HepG2 (cell line): ENCODE results near the gene CPN1. TPM values are rescaled to one million over a fixed set of nuclear protein-coding genes. Genes with fewer than 3 reads are reported as not detected.

Experiments used
- ATAC-seq: fragments of 200-7000 bp; cut with Tn5 transposase; 3 replicates; pipeline ENCODE4 v1.9.1; 2020; ENCODE audit warnings: mild to moderate bottlenecking, moderate library complexity
- BruUV-seq: library from RNA; stranded (reverse); fragments of 400-500 nt; replicated peaks from 2 replicates; lab custom pipeline; 2021; lab: Mats Ljungman, UMichigan
- CTCF ChIA-PET: fragments of 300-600 bp; formaldehyde crosslinking; extraction: SDS; loops from one replicate; lab custom pipeline; 2021; ENCODE audit warnings: low total read pairs, inconsistent platforms, low intra/inter-chr PET ratio; lab: Yijun Ruan, JAX
- POLR2A ChIA-PET: fragments of 350-600 bp; sonication (Branson Sonifier 250); formaldehyde crosslinking; loops from one replicate; lab custom pipeline; 2020; ENCODE audit warnings: antibody characterized with exemption, inconsistent platforms; lab: Yijun Ruan, JAX
- DNase-seq: peaks from one replicate; pipeline ENCODE4 v3.0.0-alpha.2; 2015; ENCODE audit warnings: low spot score
- FAIRE-seq: peaks from 3 replicates; lab custom pipeline; 2011; peaks lifted over from hg19 to GRCh38; lab: Jason Lieb, UNC
- H2AFZ ChIP-seq: one replicate; pipeline ENCODE4 v1.6.1; 2011; ENCODE audit warnings: low read length, inconsistent platforms
- H3K27ac ChIP-seq: fragments of 300-600 bp; 3 replicates; pipeline ENCODE4 v1.8.0; 2011; ENCODE audit warnings: mixed run types, mild to moderate bottlenecking, mixed read lengths, low read length, inconsistent platforms; ENCODE audit not compliant: insufficient read depth; ENCODE audit errors: extremely low read length
- H3K27me3 ChIP-seq, 2 experiments: fragments of 200-600 bp in 1 of 2; 2 replicates in 1 of 2; 3 replicates in 1 of 2; pipeline versions ENCODE4 v1.6.0 to v1.8.0; 2011; ENCODE audit warnings: low read length in 2 of 2, mild to moderate bottlenecking in 2 of 2, moderate library complexity in 2 of 2, inconsistent platforms in 1 of 2; ENCODE audit not compliant: insufficient read depth in 2 of 2, control insufficient read depth in 1 of 2
- H3K36me3 ChIP-seq, 2 experiments: fragments of 200-600 bp in 1 of 2; replicated peaks in 1 of 2; 2 replicates in 1 of 2; 3 replicates in 1 of 2; pipeline versions ENCODE4 v1.5.1 to v1.8.0; 2011; ENCODE audit warnings: low read length in 2 of 2, inconsistent platforms in 1 of 2; ENCODE audit not compliant: insufficient read depth in 2 of 2, control insufficient read depth in 1 of 2
- H3K4me1 ChIP-seq: 2 replicates; pipeline ENCODE4 v1.5.1; 2012; ENCODE audit warnings: low read length, inconsistent platforms; ENCODE audit not compliant: insufficient read depth
- H3K4me2 ChIP-seq: 2 replicates; pipeline ENCODE4 v1.6.0; 2011; ENCODE audit warnings: low read depth, low read length, inconsistent platforms
- H3K4me3 ChIP-seq, 3 experiments: fragments of 200-600 bp in 1 of 3; sonication (generic), shearing (Covaris generic) in 1 of 3; replicated peaks in 1 of 3; 2 replicates each; pipeline ENCODE4 v1.5.1; 2011 to 2016; ENCODE audit warnings: low read length in 3 of 3, inconsistent platforms in 2 of 3, low read depth in 2 of 3, mild to moderate bottlenecking in 2 of 3, control low read depth in 1 of 3, mixed read lengths in 1 of 3; ENCODE audit not compliant: insufficient read depth in 1 of 3
- H3K79me2 ChIP-seq: one replicate; pipeline ENCODE4 v1.6.1; 2011; ENCODE audit warnings: low read length, inconsistent platforms; ENCODE audit not compliant: insufficient read depth
- H3K9ac ChIP-seq: 2 replicates; pipeline ENCODE4 v1.6.0; 2011; ENCODE audit warnings: mild to moderate bottlenecking, low read depth, low read length, inconsistent platforms; ENCODE audit not compliant: insufficient read depth
- H3K9me3 ChIP-seq: 2 replicates; pipeline ENCODE4 v1.5.1; 2012; ENCODE audit warnings: mild to moderate bottlenecking, low read length
- H4K20me1 ChIP-seq: 2 replicates; pipeline ENCODE4 v1.6.0; 2011; ENCODE audit warnings: inconsistent platforms, mild to moderate bottlenecking, low read length, moderate library complexity; ENCODE audit not compliant: insufficient read depth
- HNRNPL ChIP-seq: fragments of 200-400 bp; formaldehyde crosslinking; IDR thresholded peaks from 2 replicates; pipeline ENCODE4 v1.6.1; 2017; ENCODE audit warnings: mild to moderate bottlenecking, low read depth, low read length
- REXO4 ChIP-seq: sonication (generic); formaldehyde crosslinking; IDR thresholded peaks from 2 replicates; pipeline ENCODE4 v1.8.0; 2022; ENCODE audit warnings: missing genetic modification reagents, mild to moderate bottlenecking, borderline replicate concordance
- ZBTB3 ChIP-seq: sonication (generic); formaldehyde crosslinking; IDR thresholded peaks from 2 replicates; pipeline ENCODE4 v1.4.0; 2020; ENCODE audit warnings: low read depth, mild to moderate bottlenecking, moderate library complexity, missing genetic modification reagents, borderline replicate concordance
- ZNF12 ChIP-seq: sonication (generic); formaldehyde crosslinking; IDR thresholded peaks from 2 replicates; pipeline ENCODE4 v1.5.0; 2020; ENCODE audit warnings: missing genetic modification reagents
- ZNF547 ChIP-seq: sonication (generic); formaldehyde crosslinking; IDR thresholded peaks from 2 replicates; pipeline ENCODE4 v1.5.1; 2020; ENCODE audit warnings: mild to moderate bottlenecking, missing genetic modification reagents
- ZNF552 ChIP-seq: sonication (generic); formaldehyde crosslinking; IDR thresholded peaks from 2 replicates; pipeline ENCODE4 v1.9.0; 2022; ENCODE audit warnings: missing genetic modification reagents, mild to moderate bottlenecking, borderline replicate concordance
- WGBS: methylation state at CpG from one replicate; pipeline ENCODE4 v1.1.6; 2017; ENCODE audit warnings: low lambda C conversion rate; 5-methylcytosine and 5-hydroxymethylcytosine counted together
- in situ Hi-C: cut with HindIII; loops from 2 replicates; pipeline ENCODE4 v1.10.0; 2017; ENCODE audit warnings: low pct_unique_long_range_greater_than_20kb; ENCODE audit not compliant: extremely low pct_ligation_motif_present
- intact Hi-C: fragments of 100-400 bp; cut with micrococcal nuclease; formaldehyde crosslinking; loops from one replicate; pipeline ENCODE4 v1.10.0; 2022; ENCODE audit not compliant: unreplicated experiment
- polyA plus RNA-seq, 8 experiments: library from polyadenylated mRNA; depleted of rRNA in 3 of 8; stranded (reverse) in 7 of 8; unstranded in 1 of 8; fragments of >200 nt; fragmentation: Illumina TruSeq in 4 of 8; extraction: Trizol in 4 of 8; gene quantifications; 2 replicates each; pipeline versions ENCODE4 v1.2.1 to v1.2.3, GENCODE V29; 2011 to 2016; ENCODE audit warnings: low read depth in 4 of 8, missing spikeins in 1 of 8, mixed read lengths in 1 of 8; ENCODE audit not compliant: insufficient read depth in 1 of 8
- total RNA-seq, 5 experiments: library from RNA; depleted of rRNA; stranded (reverse); fragments of >200 nt; fragmentation: Illumina TruSeq; extraction: Trizol; gene quantifications; 2 replicates each; pipeline ENCODE4 v1.2.3, GENCODE V29; 2016; ENCODE audit warnings: low read depth in 1 of 5
- TF ChIP-seq, protein P1 (sequence below): sonication (generic); formaldehyde crosslinking; conservative IDR thresholded peaks from 2 replicates; pipeline ENCODE4 v1.5.0; 2020; ENCODE audit warnings: missing genetic modification reagents
- TF ChIP-seq, protein P2 (sequence below): sonication (generic); formaldehyde crosslinking; IDR thresholded peaks from 2 replicates; pipeline ENCODE4 v1.5.0; 2020; ENCODE audit warnings: mild to moderate bottlenecking, missing genetic modification reagents

The CPN1 gene
- total and polyA plus RNA-seq, 2 of the 13 experiments (the other 11 are each of a cell fraction or from before 2014, with no cell fraction given) = 17.3 to 35.1 TPM

DNA sequence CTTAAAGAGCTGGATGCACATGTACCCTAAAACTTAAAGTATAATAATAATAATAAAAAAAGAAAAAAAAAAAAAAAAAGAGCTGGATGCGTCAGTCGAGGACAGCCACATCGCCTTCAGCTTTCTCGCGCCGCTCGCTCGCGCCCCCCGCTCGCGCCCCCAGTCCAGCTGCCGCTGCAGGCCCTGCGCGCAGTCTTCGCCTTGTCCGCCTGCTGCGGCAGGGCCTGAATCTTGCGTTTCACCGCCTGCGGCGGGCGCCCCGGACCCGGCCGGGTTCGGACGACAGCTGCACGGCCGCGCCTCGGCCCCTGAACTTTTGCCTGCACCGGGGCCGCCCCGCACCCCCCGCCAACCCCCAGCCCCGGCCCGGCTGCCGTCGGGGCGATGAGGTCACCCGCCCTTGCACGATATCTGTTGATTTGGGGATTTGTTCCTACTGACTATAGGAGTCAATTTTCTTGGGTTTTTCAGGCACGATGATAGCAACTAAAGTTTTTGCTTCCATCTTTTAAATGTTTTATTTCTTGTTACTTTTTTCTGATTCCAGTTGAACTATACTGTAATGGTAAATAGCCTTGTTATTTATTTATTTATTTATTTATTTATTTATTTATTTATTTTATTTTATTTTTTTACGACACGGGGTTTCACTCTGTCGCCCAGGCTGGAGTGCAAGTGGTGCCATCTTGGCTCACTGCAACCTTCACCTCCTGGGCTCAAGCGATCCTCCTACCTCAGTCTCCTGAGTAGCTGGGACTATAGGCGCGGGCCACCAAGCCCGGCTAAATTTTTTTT lies 33.5 kb upstream of the CPN1 start (continued):
- TF ChIP-seq, protein P1, sequence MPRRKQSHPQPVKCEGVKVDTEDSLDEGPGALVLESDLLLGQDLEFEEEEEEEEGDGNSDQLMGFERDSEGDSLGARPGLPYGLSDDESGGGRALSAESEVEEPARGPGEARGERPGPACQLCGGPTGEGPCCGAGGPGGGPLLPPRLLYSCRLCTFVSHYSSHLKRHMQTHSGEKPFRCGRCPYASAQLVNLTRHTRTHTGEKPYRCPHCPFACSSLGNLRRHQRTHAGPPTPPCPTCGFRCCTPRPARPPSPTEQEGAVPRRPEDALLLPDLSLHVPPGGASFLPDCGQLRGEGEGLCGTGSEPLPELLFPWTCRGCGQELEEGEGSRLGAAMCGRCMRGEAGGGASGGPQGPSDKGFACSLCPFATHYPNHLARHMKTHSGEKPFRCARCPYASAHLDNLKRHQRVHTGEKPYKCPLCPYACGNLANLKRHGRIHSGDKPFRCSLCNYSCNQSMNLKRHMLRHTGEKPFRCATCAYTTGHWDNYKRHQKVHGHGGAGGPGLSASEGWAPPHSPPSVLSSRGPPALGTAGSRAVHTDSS (CRISPR knock-in tag) = no peak
- TF ChIP-seq, protein P2, sequence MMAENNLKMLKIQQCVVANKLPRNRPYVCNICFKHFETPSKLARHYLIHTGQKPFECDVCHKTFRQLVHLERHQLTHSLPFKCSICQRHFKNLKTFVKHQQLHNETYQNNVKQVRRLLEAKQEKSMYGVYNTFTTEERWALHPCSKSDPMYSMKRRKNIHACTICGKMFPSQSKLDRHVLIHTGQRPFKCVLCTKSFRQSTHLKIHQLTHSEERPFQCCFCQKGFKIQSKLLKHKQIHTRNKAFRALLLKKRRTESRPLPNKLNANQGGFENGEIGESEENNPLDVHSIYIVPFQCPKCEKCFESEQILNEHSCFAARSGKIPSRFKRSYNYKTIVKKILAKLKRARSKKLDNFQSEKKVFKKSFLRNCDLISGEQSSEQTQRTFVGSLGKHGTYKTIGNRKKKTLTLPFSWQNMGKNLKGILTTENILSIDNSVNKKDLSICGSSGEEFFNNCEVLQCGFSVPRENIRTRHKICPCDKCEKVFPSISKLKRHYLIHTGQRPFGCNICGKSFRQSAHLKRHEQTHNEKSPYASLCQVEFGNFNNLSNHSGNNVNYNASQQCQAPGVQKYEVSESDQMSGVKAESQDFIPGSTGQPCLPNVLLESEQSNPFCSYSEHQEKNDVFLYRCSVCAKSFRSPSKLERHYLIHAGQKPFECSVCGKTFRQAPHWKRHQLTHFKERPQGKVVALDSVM = no peak
- no peak for TF ChIP-seq ZNF547 (CRISPR knock-in tag)

DNA sequence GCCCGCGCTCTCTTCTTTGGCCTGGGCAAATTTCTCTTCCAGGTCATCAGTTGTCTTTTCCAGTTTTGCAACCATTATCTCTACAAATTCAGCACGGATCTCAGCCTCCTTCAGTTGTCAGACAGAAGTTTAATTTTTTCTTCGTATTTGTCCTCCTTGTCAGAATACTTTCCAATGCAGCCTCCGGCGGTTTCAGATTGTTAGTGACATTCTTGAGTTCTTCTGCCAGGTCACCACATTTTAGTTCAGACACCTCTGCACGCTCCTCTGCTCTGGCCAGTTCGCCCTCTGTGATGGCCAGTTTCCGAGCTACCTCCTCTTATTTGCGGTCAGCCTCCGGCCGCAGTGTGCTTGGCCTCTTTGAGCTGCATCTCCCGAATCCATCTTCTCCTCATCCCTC lies 32.8 kb upstream of the CPN1 start:
- Histone ChIP-seq H3K36me3 (no peaks in the 10 kb centered on the region), H3K4me3 (no peak overlapping the region), H4K20me1 (no peaks in the 10 kb centered on the region), H3K27me3 (no peaks in the 10 kb centered on the region), H3K79me2 (no peaks in the 10 kb centered on the region), H3K4me1 (peaks cover 25% of the 10 kb centered on the region), H2AFZ (no peak overlapping the region), H3K9ac (no peak overlapping the region), H3K4me2 (no peak overlapping the region), H3K9me3 (no peaks in the 10 kb centered on the region), H3K27ac (no peak overlapping the region)
- DNase-seq = no peak
- CTCF ChIA-PET = no interaction called here
- TF ChIP-seq HNRNPL (no peak), ZBTB3 (CRISPR knock-in tag) (no peak), ZNF552 (no peak), REXO4 (CRISPR knock-in tag) (no peak), ZNF12 (CRISPR knock-in tag) (no peak)
- ATAC-seq = no peak
- WGBS = 76% methylated on average over 13 of the region's 13 CpGs
- FAIRE-seq = no peak
- intact Hi-C loops = no loop called here
- in situ Hi-C loops = no loop called here
- BruUV-seq = no TSS peak
- POLR2A ChIA-PET = interaction anchor here (0.7 kb wide), 1 partner anchor 74 kb away, joined by 3 read pairs; no protein-coding TSS in a partner anchor
